Activated T-cell treated with anti-CD3 and anti-CD28 coated beads, Interleukin-2, amount 50 U/mL, for 1 hour (primary cell): ENCODE data around the gene TEAD1.

ENCODE experiments used
- DNase-seq: peaks from one replicate; pipeline ENCODE4 v3.0.0-alpha.2; 2020

The TEAD1 gene

GRCh38 chr11:12687740-12688139 is 13.5 kb downstream of the TEAD1 start:
- DNase-seq: no peak

- no peak for DNase-seq
These were observed 15.0 kb downstream of the TEAD1 start for GRCh38 chr11:12689029-12689755.

GRCh38 chr11:12690663-12691062 is 16.4 kb downstream of the TEAD1 start:
- DNase-seq: no peak

- no peak for DNase-seq
These were observed 17.3 kb downstream of the TEAD1 start for GRCh38 chr11:12691473-12691872.

GRCh38 chr11:12692229-12693075 is 18.2 kb downstream of the TEAD1 start:
- DNase-seq: no peak

- DNase-seq: no peak
These were observed 18.9 kb downstream of the TEAD1 start for GRCh38 chr11:12693094-12693478.

- no peak for DNase-seq
These were observed 19.4 kb downstream of the TEAD1 start for GRCh38 chr11:12693479-12694182.

GRCh38 chr11:12694183-12694531 is 19.9 kb downstream of the TEAD1 start:
- DNase-seq: no peak

- DNase-seq: no peak
These were observed 21.1 kb downstream of the TEAD1 start for GRCh38 chr11:12695221-12695794.

- no peak for DNase-seq
These were observed 21.7 kb downstream of the TEAD1 start for GRCh38 chr11:12695873-12696272.

GRCh38 chr11:12696911-12697581 is 22.8 kb downstream of the TEAD1 start:
- DNase-seq: no peak

GRCh38 chr11:12698048-12698447 is 23.8 kb downstream of the TEAD1 start:
- DNase-seq: no peak

- DNase-seq: no peak
These were observed 27.8 kb downstream of the TEAD1 start for GRCh38 chr11:12701811-12702592.

GRCh38 chr11:12702999-12703453 is 28.8 kb downstream of the TEAD1 start:
- no peak for DNase-seq

- no peak for DNase-seq
These were observed 29.8 kb downstream of the TEAD1 start for GRCh38 chr11:12704049-12704448.

- no peak for DNase-seq
These were observed 31.7 kb downstream of the TEAD1 start for GRCh38 chr11:12705874-12706273.

GRCh38 chr11:12706545-12707499 is 32.6 kb downstream of the TEAD1 start:
- DNase-seq: no peak

- DNase-seq: no peak
These were observed 33.3 kb downstream of the TEAD1 start for GRCh38 chr11:12707500-12707880.

- DNase-seq: no peak
These were observed 37.3 kb downstream of the TEAD1 start for GRCh38 chr11:12711496-12711895.

- no peak for DNase-seq
These were observed 37.9 kb downstream of the TEAD1 start for GRCh38 chr11:12712132-12712531.

GRCh38 chr11:12715131-12715530 is 40.9 kb downstream of the TEAD1 start:
- no peak for DNase-seq
